Large intestine (tissue), 3 donors: Measurements from ENCODE around the gene DMBT1. TPM values are rescaled to one million over a fixed set of nuclear protein-coding genes. Genes with fewer than 3 reads are reported as not detected.
"Not testable (repeated sequence)": the region's sequence is repeated elsewhere in the genome, so short reads cannot be mapped to it uniquely, and the experiment has no call there.

ENCODE experiments used
- DNase-seq, 2 donors: peaks; one replicate each; pipeline versions ENCODE4 v3.0.0 to v3.0.0-alpha.2; 2013
- H3K27ac ChIP-seq: one replicate; pipeline ENCODE4 v1.5.1; 2013; ENCODE audit warnings: low read length
- H3K27me3 ChIP-seq: 2 replicates; pipeline ENCODE4 v1.6.1; 2013; ENCODE audit warnings: low read length; ENCODE audit not compliant: control insufficient read depth, insufficient read depth
- H3K36me3 ChIP-seq: 2 replicates; pipeline ENCODE4 v1.6.1; 2013; ENCODE audit warnings: low read length; ENCODE audit not compliant: control insufficient read depth, insufficient read depth
- H3K4me1 ChIP-seq: one replicate; pipeline ENCODE4 v1.6.1; 2013; ENCODE audit warnings: low read length; ENCODE audit not compliant: control insufficient read depth, insufficient read depth
- H3K4me3 ChIP-seq: one replicate; pipeline ENCODE4 v1.5.1; 2013; ENCODE audit warnings: low read length
- H3K9me3 ChIP-seq: one replicate; pipeline ENCODE4 v1.6.1; 2013; ENCODE audit warnings: mild to moderate bottlenecking, low read depth, low read length, moderate library complexity; ENCODE audit not compliant: control insufficient read depth
- WGBS: methylation state at CpG from one replicate; pipeline ENCODE4 v1.1.5; 2013; ENCODE audit warnings: low lambda C conversion rate; ENCODE audit not compliant: insufficient coverage; 5-methylcytosine and 5-hydroxymethylcytosine counted together
- polyA plus RNA-seq: library from polyadenylated mRNA; unstranded; fragments of 120-200 nt; gene quantifications from one replicate; pipeline ENCODE4 v1.2.1, GENCODE V29; 2013

DMBT1 gene
- polyA plus RNA-seq, 1 donor = 198 TPM

- H3K36me3 ChIP-seq = peaks cover 6% of the 10 kb centered on the region
- no peaks in the 10 kb centered on the region for H3K4me1 ChIP-seq
- no peak overlapping the region for H3K4me3 ChIP-seq
- H3K27me3 ChIP-seq = no peaks in the 10 kb centered on the region
- H3K27ac ChIP-seq = no peak overlapping the region
- no CpG with 5 or more reads among the region's 10 CpGs for WGBS
- H3K9me3 ChIP-seq = no peaks in the 10 kb centered on the region
- DNase-seq = no peak
These were observed 57.1 kb downstream of the DMBT1 start for GRCh38 chr10:122617476-122618270.

- DNase-seq = no peak
- Histone ChIP-seq H3K4me3 (no peak overlapping the region), H3K36me3 (peaks cover 6% of the 10 kb centered on the region), H3K9me3 (no peaks in the 10 kb centered on the region), H3K27ac (no peak overlapping the region), H3K4me1 (no peaks in the 10 kb centered on the region), H3K27me3 (no peaks in the 10 kb centered on the region)
- no CpG with 5 or more reads among the region's 5 CpGs for WGBS
These were observed 58.1 kb downstream of the DMBT1 start for GRCh38 chr10:122618461-122619165.

GRCh38 chr10:122620961-122621360 is 60.4 kb downstream of the DMBT1 start:
- H3K27me3 ChIP-seq, H3K36me3 ChIP-seq, H3K4me1 ChIP-seq, H3K9me3 ChIP-seq, H3K27ac ChIP-seq, DNase-seq, H3K4me3 ChIP-seq: not testable (repeated sequence)
- no CpG with 5 or more reads among the region's 8 CpGs for WGBS

GRCh38 chr10:122624546-122624945 is 64.0 kb downstream of the DMBT1 start:
- no peak overlapping the region for H3K4me3 ChIP-seq
- no peak for DNase-seq
- no peaks in the 10 kb centered on the region for H3K9me3 ChIP-seq
- H3K27me3 ChIP-seq = no peaks in the 10 kb centered on the region
- no peaks in the 10 kb centered on the region for H3K4me1 ChIP-seq
- H3K27ac ChIP-seq = no peak overlapping the region
- peaks cover 10% of the 10 kb centered on the region for H3K36me3 ChIP-seq
- no CpG with 5 or more reads among the region's 5 CpGs for WGBS

GRCh38 chr10:122630526-122630925 is 70.0 kb downstream of the DMBT1 start:
- H3K27me3 ChIP-seq = no peaks in the 10 kb centered on the region
- no peaks in the 10 kb centered on the region for H3K4me1 ChIP-seq
- WGBS = no CpG with 5 or more reads among the region's 6 CpGs
- no peaks in the 10 kb centered on the region for H3K9me3 ChIP-seq
- no peak for DNase-seq
- H3K4me3 ChIP-seq = no peak overlapping the region
- H3K36me3 ChIP-seq = peaks cover 7% of the 10 kb centered on the region
- no peak overlapping the region for H3K27ac ChIP-seq

- no peak for DNase-seq
- H3K36me3 ChIP-seq = peaks cover 9% of the 10 kb centered on the region
- WGBS = no CpG with 5 or more reads among the region's 5 CpGs
These were observed 71.5 kb downstream of the DMBT1 start for GRCh38 chr10:122632031-122632430.

GRCh38 chr10:122632576-122632975 is 72.0 kb downstream of the DMBT1 start:
- 60% methylated on average over 1 of the region's 3 CpGs for WGBS
- H3K4me3 ChIP-seq = no peak overlapping the region
- H3K9me3 ChIP-seq = no peaks in the 10 kb centered on the region
- no peaks in the 10 kb centered on the region for H3K27me3 ChIP-seq
- H3K36me3 ChIP-seq = peaks cover 9% of the 10 kb centered on the region
- no peaks in the 10 kb centered on the region for H3K4me1 ChIP-seq
- H3K27ac ChIP-seq = no peak overlapping the region
- DNase-seq = no peak

More at GRCh38 chr10:122632031-122632430, 71.5 kb downstream of the DMBT1 start:
- Histone ChIP-seq H3K27ac (no peak overlapping the region), H3K9me3 (no peaks in the 10 kb centered on the region), H3K27me3 (no peaks in the 10 kb centered on the region), H3K4me3 (no peak overlapping the region), H3K4me1 (no peaks in the 10 kb centered on the region)

GRCh38 chr10:122636953-122637352 is 76.4 kb downstream of the DMBT1 start:
- Histone ChIP-seq H3K27ac (no peak overlapping the region), H3K4me3 (no peak overlapping the region), H3K9me3 (no peaks in the 10 kb centered on the region), H3K36me3 (peaks cover 10% of the 10 kb centered on the region), H3K27me3 (no peaks in the 10 kb centered on the region), H3K4me1 (no peaks in the 10 kb centered on the region)
- DNase-seq = peak; percentile 23 to 53
- no CpG with 5 or more reads among the region's 7 CpGs for WGBS

- Histone ChIP-seq H3K4me1 (no peaks in the 10 kb centered on the region), H3K27ac (no peak overlapping the region), H3K36me3 (peaks cover 10% of the 10 kb centered on the region), H3K4me3 (no peak overlapping the region), H3K27me3 (no peaks in the 10 kb centered on the region), H3K9me3 (no peaks in the 10 kb centered on the region)
- WGBS = no CpG with 5 or more reads among the region's 2 CpGs
- peak in 1 of 2 donors; percentile 11 for DNase-seq
These were observed 76.8 kb downstream of the DMBT1 start for GRCh38 chr10:122637376-122637775.

GRCh38 chr10:122638106-122638505 is 77.6 kb downstream of the DMBT1 start:
- WGBS = 100% methylated on average over 4 of the region's 6 CpGs
- Histone ChIP-seq H3K4me1 (no peaks in the 10 kb centered on the region), H3K4me3 (no peak overlapping the region), H3K9me3 (no peaks in the 10 kb centered on the region), H3K27me3 (no peaks in the 10 kb centered on the region), H3K36me3 (peaks cover 10% of the 10 kb centered on the region), H3K27ac (no peak overlapping the region)
- DNase-seq = no peak
